CD14-positive monocyte (primary cell): Measurements from ENCODE around the gene SPEF2. TPM values are rescaled to one million over a fixed set of nuclear protein-coding genes. Genes with fewer than 3 reads are reported as not detected.

ENCODE experiments used
- DNase-seq, 3 donors: peaks; one replicate each; pipeline ENCODE4 v3.0.0-alpha.2; 2011 to 2022
- H2AFZ ChIP-seq: 2 replicates; pipeline ENCODE4 v1.6.0; 2012; ENCODE audit warnings: mild to moderate bottlenecking, low read depth, low read length, inconsistent platforms; ENCODE audit not compliant: insufficient read depth, poor library complexity, severe bottlenecking
- H3K27ac ChIP-seq, 2 donors: 1 replicate in 1 of 2; 2 replicates in 1 of 2; pipeline ENCODE4 v1.5.1; 2012 to 2013; ENCODE audit warnings: low read length in 2 of 2, control low read depth in 1 of 2, inconsistent platforms in 1 of 2, low read depth in 1 of 2, mild to moderate bottlenecking in 1 of 2
- H3K27me3 ChIP-seq, 2 donors: one replicate each; pipeline versions ENCODE4 v1.6.0 to v1.6.1; 2011 to 2013; ENCODE audit warnings: low read length in 2 of 2; ENCODE audit not compliant: control insufficient read depth in 2 of 2, insufficient read depth in 2 of 2
- H3K36me3 ChIP-seq, 2 donors: replicated peaks in 1 of 2; 1 replicate in 1 of 2; 2 replicates in 1 of 2; pipeline versions ENCODE4 v1.5.1 to v1.6.1; 2012 to 2013; ENCODE audit warnings: low read length in 2 of 2, control low read depth in 1 of 2, inconsistent platforms in 1 of 2, mild to moderate bottlenecking in 1 of 2; ENCODE audit not compliant: insufficient read depth in 2 of 2, control insufficient read depth in 1 of 2
- H3K4me1 ChIP-seq, 2 donors: 1 replicate in 1 of 2; 2 replicates in 1 of 2; pipeline versions ENCODE4 v1.5.1 to v1.6.1; 2012 to 2013; ENCODE audit warnings: low read length in 2 of 2, control low read depth in 1 of 2, inconsistent platforms in 1 of 2, mild to moderate bottlenecking in 1 of 2, moderate library complexity in 1 of 2; ENCODE audit not compliant: insufficient read depth in 2 of 2, control insufficient read depth in 1 of 2
- H3K4me2 ChIP-seq: replicated peaks from 2 replicates; pipeline ENCODE3; 2012; ENCODE audit warnings: low read length, moderate library complexity, mild to moderate bottlenecking; ENCODE audit not compliant: poor library complexity, severe bottlenecking; ENCODE audit errors: extremely low read depth
- H3K4me3 ChIP-seq, 3 experiments: fragments of 200-600 bp in 1 of 3; sonication (generic) in 1 of 3; replicated peaks in 1 of 3; 1 replicate in 2 of 3; 2 replicates in 1 of 3; pipeline ENCODE4 v1.5.1; 2011 to 2013; ENCODE audit warnings: low read length in 3 of 3, mild to moderate bottlenecking in 3 of 3, control low read depth in 2 of 3, low read depth in 2 of 3, inconsistent platforms in 1 of 3, moderate library complexity in 1 of 3
- H3K79me2 ChIP-seq: 2 replicates; pipeline ENCODE4 v1.6.0; 2012; ENCODE audit warnings: mild to moderate bottlenecking, control low read depth, inconsistent platforms, low read length, moderate library complexity; ENCODE audit not compliant: insufficient read depth
- H3K9ac ChIP-seq: 2 replicates; pipeline ENCODE4 v1.6.0; 2017; ENCODE audit warnings: low read length, mild to moderate bottlenecking; ENCODE audit not compliant: insufficient read depth, poor library complexity, severe bottlenecking
- H3K9me3 ChIP-seq, 2 donors: replicated peaks in 1 of 2; 1 replicate in 1 of 2; 2 replicates in 1 of 2; pipeline versions ENCODE4 v1.5.1 to v1.6.1; 2012 to 2013; ENCODE audit warnings: low read length in 2 of 2, control low read depth in 1 of 2; ENCODE audit not compliant: control insufficient read depth in 1 of 2, insufficient read depth in 1 of 2
- H4K20me1 ChIP-seq: 2 replicates; pipeline ENCODE4 v1.6.0; 2012; ENCODE audit warnings: mild to moderate bottlenecking, low read length, control low read depth, moderate library complexity; ENCODE audit not compliant: insufficient read depth
- H3K27ac Mint-ChIP-seq, 7 donors: one replicate each; pipeline ENCODE4 v1.8.0; 2020; ENCODE audit warnings: mild to moderate bottlenecking in 7 of 7, mixed read lengths in 7 of 7, moderate library complexity in 6 of 7, inconsistent platforms in 2 of 7
- H3K27me3 Mint-ChIP-seq, 3 donors: one replicate each; pipeline ENCODE4 v1.8.0; 2021 to 2022; ENCODE audit warnings: low read depth in 3 of 3, mild to moderate bottlenecking in 3 of 3, mixed read lengths in 3 of 3, moderate library complexity in 3 of 3, inconsistent platforms in 1 of 3
- H3K36me3 Mint-ChIP-seq, 2 donors: one replicate each; pipeline ENCODE4 v1.8.0; 2020; ENCODE audit warnings: mixed read lengths in 2 of 2, inconsistent platforms in 1 of 2, mild to moderate bottlenecking in 1 of 2
- H3K4me1 Mint-ChIP-seq: one replicate; pipeline ENCODE4 v1.8.0; 2020; ENCODE audit warnings: mild to moderate bottlenecking, mixed read lengths
- H3K4me3 Mint-ChIP-seq, 2 donors: one replicate each; pipeline ENCODE4 v1.8.0; 2020; ENCODE audit warnings: mild to moderate bottlenecking in 2 of 2, mixed read lengths in 2 of 2, moderate library complexity in 1 of 2
- H3K9me3 Mint-ChIP-seq, 7 donors: one replicate each; pipeline ENCODE4 v1.8.0; 2020 to 2022; ENCODE audit warnings: mixed read lengths in 7 of 7, mild to moderate bottlenecking in 6 of 7, moderate library complexity in 6 of 7, inconsistent platforms in 2 of 7
- WGBS: methylation state at CpG from one replicate; pipeline ENCODE4 v1.1.5; 2013; ENCODE audit warnings: missing lambda C conversion rate; ENCODE audit not compliant: insufficient coverage; 5-methylcytosine and 5-hydroxymethylcytosine counted together
- intact Hi-C, 2 donors: fragments of 100-400 bp; cut with micrococcal nuclease; formaldehyde crosslinking; loops; one replicate each; pipeline versions ENCODE4 v1.15.0 to v1.15.1; 2023
- polyA plus RNA-seq, 3 donors: library from polyadenylated mRNA; depleted of rRNA in 1 of 3; unstranded in 2 of 3; stranded (reverse) in 1 of 3; fragments of 300-500 nt in 2 of 3; fragments of >200 nt in 1 of 3; fragmentation: Illumina TruSeq in 2 of 3; gene quantifications; 1 replicate in 2 of 3; 2 replicates in 1 of 3; pipeline ENCODE4 v1.2.3, GENCODE V29; 2012 to 2021
- TF ChIP-seq, protein P1 (sequence below): fragments of 200-600 bp; IDR thresholded peaks from one replicate; pipeline ENCODE4 v1.8.0; 2022; ENCODE audit warnings: antibody characterized with exemption, mild to moderate bottlenecking

SPEF2 gene
- polyA plus RNA-seq, 3 donors, result 0.46 to 0.96 (median 0.48) TPM

DNA sequence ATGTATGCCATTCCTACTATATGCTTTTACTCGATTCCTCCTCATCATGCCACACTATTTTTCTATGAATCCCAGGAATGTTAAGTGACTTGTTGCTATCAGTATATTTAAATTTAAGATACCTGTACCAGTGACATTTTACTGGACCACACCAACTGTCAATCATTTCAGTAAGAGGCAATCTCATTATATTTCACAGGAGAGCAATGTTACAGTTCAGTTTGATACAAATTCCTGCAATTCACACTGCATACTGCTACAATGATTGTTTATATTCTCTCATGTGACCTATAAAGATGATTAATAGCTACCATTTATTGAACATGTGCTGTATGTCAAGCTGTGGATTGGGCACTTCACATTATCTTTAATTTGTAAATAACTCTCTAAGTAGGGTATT is 30.0 kb downstream of the SPEF2 start:
- Mint-ChIP-seq H3K27ac (no peak overlapping the region), H3K9me3 (peaks cover 0 to 3% (median 0%) of the 10 kb centered on the region in 7 donors), H3K4me3 (no peak overlapping the region), H3K4me1 (peaks cover 2% of the 10 kb centered on the region), H3K27me3 (peaks cover 0 to 1% (median 0%) of the 10 kb centered on the region in 3 donors), H3K36me3 (peaks cover 23 to 27% of the 10 kb centered on the region in 2 donors)
- TF ChIP-seq, protein P1, sequence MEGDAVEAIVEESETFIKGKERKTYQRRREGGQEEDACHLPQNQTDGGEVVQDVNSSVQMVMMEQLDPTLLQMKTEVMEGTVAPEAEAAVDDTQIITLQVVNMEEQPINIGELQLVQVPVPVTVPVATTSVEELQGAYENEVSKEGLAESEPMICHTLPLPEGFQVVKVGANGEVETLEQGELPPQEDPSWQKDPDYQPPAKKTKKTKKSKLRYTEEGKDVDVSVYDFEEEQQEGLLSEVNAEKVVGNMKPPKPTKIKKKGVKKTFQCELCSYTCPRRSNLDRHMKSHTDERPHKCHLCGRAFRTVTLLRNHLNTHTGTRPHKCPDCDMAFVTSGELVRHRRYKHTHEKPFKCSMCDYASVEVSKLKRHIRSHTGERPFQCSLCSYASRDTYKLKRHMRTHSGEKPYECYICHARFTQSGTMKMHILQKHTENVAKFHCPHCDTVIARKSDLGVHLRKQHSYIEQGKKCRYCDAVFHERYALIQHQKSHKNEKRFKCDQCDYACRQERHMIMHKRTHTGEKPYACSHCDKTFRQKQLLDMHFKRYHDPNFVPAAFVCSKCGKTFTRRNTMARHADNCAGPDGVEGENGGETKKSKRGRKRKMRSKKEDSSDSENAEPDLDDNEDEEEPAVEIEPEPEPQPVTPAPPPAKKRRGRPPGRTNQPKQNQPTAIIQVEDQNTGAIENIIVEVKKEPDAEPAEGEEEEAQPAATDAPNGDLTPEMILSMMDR, result no peak
- Histone ChIP-seq H2AFZ (no peak overlapping the region), H3K4me3 (no peak overlapping the region), H3K4me2 (no peak overlapping the region), H3K9me3 (no peaks in the 10 kb centered on the region), H3K79me2 (no peaks in the 10 kb centered on the region), H3K9ac (no peak overlapping the region), H3K27ac (no peak overlapping the region), H3K36me3 (no peaks in the 10 kb centered on the region), H3K27me3 (no peaks in the 10 kb centered on the region), H3K4me1 (no peaks in the 10 kb centered on the region), H4K20me1 (no peaks in the 10 kb centered on the region)
- WGBS, result no CpG with 5 or more reads among the region's 1 CpG
- DNase-seq, result no peak
- intact Hi-C loops, result no loop called here

DNA sequence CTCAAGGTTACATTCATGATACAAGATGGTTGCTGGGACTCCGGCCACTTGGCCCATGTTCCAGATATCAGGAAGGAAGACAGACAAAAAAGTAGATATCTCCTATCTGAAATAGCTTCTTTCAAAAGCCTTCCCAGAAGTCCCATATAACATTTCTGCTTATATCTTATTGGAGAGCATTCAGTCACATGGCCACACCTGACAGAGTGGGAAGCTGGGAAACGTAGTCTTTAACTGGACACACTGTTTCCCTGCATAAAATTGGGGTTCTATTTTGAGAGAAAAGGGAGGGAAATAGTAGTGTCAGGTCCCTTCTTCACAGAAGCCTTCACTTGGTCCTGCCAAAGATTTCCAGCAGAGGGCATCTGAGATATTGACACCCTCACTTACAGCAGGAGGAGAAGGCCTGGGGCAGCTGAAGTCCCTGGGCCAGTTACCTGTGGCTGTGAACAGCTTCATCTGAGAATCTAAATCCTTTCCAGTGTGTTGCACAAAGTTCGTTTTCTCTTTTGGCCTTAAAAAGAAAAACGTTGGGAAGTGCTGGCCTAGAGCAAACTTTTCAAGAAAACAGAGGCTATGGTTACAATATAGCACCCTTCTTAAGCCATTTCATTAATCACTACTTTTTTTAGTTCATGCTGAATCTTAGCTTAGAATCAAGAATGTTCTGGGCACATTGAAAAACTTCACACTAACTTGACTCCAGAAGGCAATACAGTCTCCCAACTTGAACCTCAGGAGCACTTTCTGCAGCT is 33.5 kb downstream of the SPEF2 start:
- H2AFZ ChIP-seq, result no peak overlapping the region
- intact Hi-C loops, result no loop called here
- Mint-ChIP-seq H3K4me1 (no peaks in the 10 kb centered on the region), H3K4me3 (no peak overlapping the region), H3K9me3 (peaks cover 0 to 3% (median 0%) of the 10 kb centered on the region in 7 donors), H3K36me3 (peaks cover 19 to 22% of the 10 kb centered on the region in 2 donors), H3K27ac (no peak overlapping the region), H3K27me3 (no peaks in the 10 kb centered on the region)
- H3K79me2 ChIP-seq, result no peaks in the 10 kb centered on the region
- no peak overlapping the region for H3K4me3 ChIP-seq
- no peak overlapping the region for H3K4me2 ChIP-seq
- H3K9ac ChIP-seq, result no peak overlapping the region
- no peak for DNase-seq
- no peaks in the 10 kb centered on the region for H3K4me1 ChIP-seq
- H3K27ac ChIP-seq, result no peak overlapping the region
- no peaks in the 10 kb centered on the region for H4K20me1 ChIP-seq
- H3K36me3 ChIP-seq, result no peaks in the 10 kb centered on the region
- TF ChIP-seq, protein P1, result no peak
- no peaks in the 10 kb centered on the region for H3K27me3 ChIP-seq
- WGBS, result 83% methylated on average over 1 of the region's 4 CpGs
- H3K9me3 ChIP-seq, result no peaks in the 10 kb centered on the region
